DLD1 (cell line): ENCODE measurements around the gene ACOX1.

Experiments used
- in situ Hi-C: cut with HindIII; loops from 2 replicates; pipeline ENCODE4 v1.10.0; 2017; ENCODE audit warnings: low sequenced_read_pairs

ACOX1 gene

GRCh38 chr17:75978938-75979704 is at the start of gene ACOX1, which contains the start of gene TEN1:
ACOX1 (minus strand) TSS chr17:75979166; CDS start chr17:75979073, 93 bp downstream.
TEN1 (plus strand) TSS chr17:75979240; CDS start chr17:75986193, 6,953 bp downstream.
- in situ Hi-C loops: no loop called here

DNA sequence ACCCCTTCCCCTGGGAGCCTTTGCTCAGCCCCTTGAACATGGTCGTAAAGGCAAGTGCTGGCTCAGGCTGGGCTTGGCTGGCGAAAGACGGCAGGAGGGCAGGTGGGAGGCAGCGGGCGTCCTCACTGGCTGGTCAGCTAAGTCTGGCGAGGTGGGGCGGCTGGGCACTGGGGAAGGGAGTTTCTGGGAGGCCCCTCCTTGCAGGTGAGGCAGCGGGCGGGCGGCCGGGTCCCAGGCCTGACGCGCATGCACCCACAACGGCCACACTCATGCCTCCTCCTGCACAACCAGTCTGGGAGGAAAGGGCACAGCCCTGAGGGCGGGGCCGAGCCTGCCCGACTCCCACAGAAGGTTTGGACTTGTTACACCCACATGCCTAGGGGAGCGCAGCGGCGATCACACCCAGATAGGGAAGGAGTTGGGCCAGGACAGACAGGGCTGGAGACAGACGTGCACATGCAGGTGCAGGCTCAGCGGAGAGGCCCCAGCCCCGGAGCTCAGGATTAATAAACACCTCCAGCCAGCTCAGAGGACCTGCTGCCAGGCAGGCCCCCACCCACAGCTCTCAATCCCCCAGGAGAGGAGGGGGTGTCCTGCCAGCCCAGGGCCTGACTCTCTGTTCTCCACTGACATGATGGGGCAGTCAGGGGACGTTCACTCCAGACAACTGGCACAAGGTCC is 48.3 kb upstream of the ACOX1 start, which contains the start of gene EVPL:
Gene EVPL, minus strand, starts transcription at position 148 of the 681 bp plus-strand sequence. Its CDS starts 108 bp downstream, at position 40.
- in situ Hi-C loops: no loop called here

DNA sequence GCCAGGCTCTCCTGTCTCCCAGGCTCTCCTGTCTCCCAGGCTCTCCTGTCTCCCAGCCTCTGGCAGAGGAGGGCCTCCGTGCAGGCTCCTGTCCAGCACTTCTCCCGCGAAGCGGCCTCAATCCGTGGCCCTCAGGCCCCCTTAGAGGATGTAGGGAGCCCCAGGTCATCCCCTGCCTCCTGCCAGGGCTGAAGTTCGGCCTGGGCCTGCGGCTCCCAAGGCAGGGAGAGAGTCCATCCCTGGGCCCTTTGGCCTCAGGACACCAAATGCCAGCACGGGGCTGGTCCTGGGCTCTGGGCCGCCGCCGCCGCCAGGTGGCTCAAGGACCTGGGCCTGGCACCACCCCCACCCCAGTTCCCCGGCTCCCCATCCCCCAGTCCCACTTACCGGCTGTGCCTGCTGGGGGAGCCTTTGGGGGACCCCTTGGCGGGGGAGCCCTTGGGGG is 47.8 kb upstream of the ACOX1 start:
- in situ Hi-C loops: no loop called here

DNA sequence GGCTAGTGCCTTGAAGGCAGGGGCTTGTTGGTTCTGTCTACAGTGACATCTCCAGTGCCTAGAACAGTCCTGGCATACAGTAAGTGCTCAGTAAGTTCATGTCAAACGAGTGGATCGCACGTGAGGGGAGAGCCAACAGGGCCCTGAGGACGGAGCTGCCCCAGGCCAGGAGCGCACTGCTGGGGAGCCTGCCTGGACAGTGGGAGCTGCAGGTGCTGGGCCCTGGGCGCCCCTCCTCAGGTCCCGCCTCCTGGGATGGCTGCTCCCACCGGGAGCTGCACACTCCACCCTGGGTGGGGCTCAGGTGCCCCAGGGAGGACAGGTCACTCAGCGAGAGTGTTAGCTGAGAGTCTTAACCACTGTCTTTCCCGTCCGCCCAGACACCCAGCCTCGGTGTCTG is 46.3 kb upstream of the ACOX1 start:
- in situ Hi-C loops: no loop called here

DNA sequence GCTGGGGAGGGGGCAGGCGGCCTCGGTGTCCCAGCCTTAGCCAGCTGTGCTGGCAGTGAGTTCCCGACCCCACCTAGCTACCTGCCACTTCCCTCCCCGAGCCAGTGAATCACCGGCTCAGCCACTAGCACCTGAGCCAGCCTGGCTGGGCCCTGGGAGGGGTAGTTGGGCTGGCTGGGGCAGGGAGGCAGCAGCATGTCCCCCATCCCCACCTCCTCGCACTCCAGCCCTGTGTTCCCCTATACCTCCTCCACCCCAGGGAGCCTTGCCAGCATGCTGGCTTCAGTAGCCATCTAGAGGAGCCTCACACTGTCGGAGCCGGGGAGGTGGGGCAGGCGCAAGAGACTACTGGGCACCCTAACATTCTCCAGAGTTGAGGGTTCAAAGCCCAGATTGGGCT is 45.4 kb upstream of the ACOX1 start:
- in situ Hi-C loops: no loop called here

GRCh38 chr17:76023900-76024237 is 44.9 kb upstream of the ACOX1 start:
- in situ Hi-C loops: no loop called here

DNA sequence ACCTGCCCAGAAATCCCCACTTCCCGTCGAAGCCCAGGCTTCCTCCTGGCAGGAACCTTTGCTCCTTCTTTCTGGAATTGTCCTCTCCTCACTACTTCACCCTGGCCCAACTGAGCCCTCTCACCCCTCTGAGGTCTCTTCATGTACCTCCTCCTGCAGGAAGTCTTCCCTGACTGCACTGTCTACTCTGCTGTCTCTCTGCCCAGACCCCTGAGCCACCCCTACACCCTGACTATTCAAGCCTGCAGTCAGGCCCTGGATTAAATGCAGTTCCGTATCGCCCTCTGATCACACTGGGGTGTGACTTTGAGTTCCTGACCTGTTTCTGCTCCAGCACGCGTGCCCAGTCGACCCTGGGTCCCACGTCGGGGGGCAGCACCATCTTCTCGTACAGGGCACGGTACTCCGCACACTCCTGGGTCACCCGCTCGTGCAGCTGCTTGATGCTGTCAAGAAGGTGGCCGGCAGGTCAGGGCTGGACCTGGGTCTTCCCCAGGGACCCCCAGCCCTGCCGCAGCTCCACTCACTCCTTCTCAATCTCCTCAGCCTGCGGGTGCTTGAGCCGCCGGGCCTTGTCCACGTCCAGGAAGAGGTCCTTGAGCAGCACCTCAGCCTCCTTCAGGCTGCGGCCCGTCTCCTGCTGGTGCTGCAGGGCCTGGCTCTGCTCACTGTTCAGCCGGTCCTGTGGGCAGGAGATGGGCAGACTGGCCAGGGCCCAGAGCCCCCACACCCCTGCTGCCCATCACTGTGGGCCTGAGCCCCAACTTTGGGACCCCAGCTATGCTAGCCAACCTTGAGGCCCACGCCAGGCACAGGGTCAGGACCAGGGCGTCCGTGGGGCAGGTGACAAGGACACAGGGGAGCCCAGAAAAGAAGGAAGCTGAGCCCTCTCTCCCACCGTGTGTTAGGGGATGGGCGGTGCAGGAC is 44.3 kb upstream of the ACOX1 start:
- in situ Hi-C loops: no loop called here

- in situ Hi-C loops: no loop called here
Observed at GRCh38 chr17:76022285-76022684, 43.3 kb upstream of the ACOX1 start.

- in situ Hi-C loops: no loop called here
Observed at GRCh38 chr17:76019833-76020467, 41.0 kb upstream of the ACOX1 start.

DNA sequence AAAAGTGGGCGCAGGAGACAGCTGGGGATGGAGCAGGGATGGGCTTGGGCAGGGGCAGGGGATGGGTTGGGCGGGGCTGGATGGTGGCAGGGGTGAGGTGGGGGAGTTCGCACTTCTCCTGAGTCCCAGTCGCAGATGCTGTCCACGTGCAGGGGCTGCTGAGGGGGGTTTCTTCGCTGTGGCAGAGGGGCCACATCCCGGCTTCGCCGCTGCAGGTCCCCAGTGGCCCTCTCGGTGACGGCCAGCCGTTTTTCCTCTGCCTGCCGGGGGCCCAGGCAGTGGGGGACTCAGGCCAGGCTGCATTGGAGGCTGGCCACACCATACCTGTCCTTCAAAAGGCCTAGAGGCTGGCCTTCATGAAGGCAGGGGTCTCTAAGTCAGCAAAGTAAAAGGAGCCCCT is 39.8 kb upstream of the ACOX1 start:
- in situ Hi-C loops: no loop called here

- in situ Hi-C loops: no loop called here
Observed at GRCh38 chr17:76018340-76018680, 39.3 kb upstream of the ACOX1 start.

GRCh38 chr17:76017481-76018339 is 38.7 kb upstream of the ACOX1 start:
- in situ Hi-C loops: no loop called here

- in situ Hi-C loops: no loop called here
Observed at GRCh38 chr17:76014925-76015261, 35.9 kb upstream of the ACOX1 start.

DNA sequence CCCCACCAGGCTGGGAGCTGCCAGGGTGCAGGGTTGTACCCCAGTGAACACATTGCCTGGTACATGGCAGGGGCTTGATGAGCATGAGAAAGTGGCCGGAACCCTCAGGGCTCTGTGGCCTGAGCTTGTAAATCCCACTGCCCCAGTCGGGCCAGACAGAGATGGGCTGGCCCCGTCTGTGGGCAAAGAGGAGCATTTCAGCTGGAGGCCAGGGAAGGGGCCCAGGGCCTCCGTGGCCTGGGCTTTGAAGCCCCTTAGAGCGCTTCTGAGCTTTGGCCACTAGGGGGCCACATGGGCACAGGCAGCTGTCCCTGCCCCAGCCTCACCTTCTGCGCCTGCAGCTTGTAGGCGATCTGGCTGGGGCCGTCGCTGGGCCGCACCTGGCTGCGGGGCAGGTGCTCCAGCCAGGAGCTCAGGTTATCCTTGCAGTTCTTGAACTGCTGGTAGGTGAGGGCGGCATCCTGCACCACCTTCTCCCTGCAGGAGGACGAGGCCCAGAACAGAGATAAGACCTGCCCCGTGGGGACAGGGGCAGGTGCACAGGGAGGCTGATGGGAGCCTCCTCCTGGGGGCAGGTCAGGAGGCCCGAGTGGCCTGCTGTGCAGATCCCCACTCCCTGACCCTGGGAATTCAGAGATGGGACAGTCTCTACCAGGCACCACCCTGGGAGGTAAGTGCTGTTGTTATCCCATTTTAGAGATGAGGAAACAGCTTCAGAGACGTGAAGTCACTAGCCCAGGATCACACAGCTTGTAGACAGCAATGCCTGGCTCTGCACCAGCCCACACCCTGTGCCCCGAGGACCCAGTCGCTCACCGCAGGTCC is 35.3 kb upstream of the ACOX1 start:
- in situ Hi-C loops: no loop called here

DNA sequence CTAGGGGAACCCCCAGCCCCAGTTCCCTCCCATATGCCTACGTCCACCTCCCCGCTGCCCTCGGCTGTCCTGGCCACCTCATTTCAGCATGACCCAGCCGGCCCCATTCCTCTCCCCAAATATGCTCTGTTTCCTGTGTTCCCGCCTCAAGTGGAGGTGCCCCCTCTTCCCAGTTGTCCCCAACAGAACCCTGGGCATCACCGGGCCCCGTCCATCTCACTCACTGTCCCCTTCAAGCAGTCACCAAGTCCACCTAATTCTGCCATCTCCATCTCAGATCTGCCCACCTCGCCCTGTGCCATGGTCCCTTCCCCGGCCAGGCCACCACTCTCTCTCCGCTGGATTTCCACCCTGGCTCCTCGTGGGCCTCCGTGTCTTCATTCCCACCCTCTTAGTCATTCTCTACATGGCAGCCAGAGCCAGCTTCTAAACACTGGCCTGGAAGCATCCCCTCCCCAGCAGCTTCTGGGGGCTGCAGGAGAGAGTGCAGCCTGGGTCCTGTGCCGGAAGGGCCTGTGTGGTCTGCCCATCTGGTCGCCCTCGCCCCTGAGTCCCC is 34.5 kb upstream of the ACOX1 start:
- in situ Hi-C loops: no loop called here

DNA sequence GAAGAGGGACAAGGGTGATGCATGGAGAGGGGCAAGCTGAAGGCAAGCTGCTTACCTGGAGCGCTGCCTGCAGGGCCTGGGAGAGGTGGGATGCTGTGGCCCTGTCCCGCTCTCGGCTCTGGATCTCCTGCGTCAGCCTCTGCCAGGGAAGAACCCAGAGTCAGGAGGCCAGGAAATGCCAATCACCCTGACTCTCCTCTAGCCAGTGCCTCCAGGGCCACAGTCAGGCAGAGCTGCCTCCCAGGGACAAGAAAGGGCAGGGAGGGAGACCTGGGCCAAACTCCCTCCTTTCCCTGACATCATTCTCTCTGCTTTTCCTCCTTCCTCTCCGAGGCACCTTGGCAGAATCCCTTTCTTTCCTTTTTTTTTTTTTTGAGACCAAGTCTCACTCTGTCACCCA is 33.0 kb upstream of the ACOX1 start:
- in situ Hi-C loops: no loop called here

- in situ Hi-C loops: no loop called here
Observed at GRCh38 chr17:76009969-76010661, 31.1 kb upstream of the ACOX1 start.

DNA sequence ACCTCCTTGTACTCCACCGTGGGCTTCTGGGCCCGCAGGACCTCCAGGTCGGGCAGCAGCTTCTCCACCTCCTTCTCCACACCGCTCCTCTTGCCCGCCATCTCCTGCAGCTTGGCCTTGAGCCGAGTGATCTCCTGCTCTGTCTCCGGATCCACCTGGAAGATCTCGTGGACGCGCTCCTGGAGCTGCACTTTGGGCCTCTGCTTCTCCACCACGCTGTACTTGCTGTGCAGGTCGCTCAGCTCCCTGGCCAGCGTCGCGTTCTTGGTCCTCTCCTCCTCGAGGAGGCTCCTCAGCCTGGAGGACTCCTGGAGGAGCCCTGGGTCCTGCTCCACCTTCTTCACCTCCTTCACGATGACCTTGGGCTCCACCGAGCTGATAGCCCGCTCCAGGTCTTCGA is 30.5 kb upstream of the ACOX1 start:
- in situ Hi-C loops: no loop called here
